NT2/D1 (cell line): ENCODE results near the gene PCDH12.

Source experiments
- DNase-seq: peaks from one replicate; pipeline ENCODE4 v3.0.0-alpha.2; 2011; ENCODE audit warnings: low read depth, low spot score
- H3K27me3 ChIP-seq: 2 replicates; pipeline ENCODE4 v1.6.0; 2011; ENCODE audit warnings: mild to moderate bottlenecking; ENCODE audit not compliant: insufficient read length, insufficient read depth
- H3K36me3 ChIP-seq: 2 replicates; pipeline ENCODE4 v1.6.1; 2011; ENCODE audit warnings: mild to moderate bottlenecking, low read length, mixed read lengths; ENCODE audit not compliant: insufficient read depth, insufficient read length
- H3K4me1 ChIP-seq: 2 replicates; pipeline ENCODE4 v1.5.1; 2011; ENCODE audit not compliant: insufficient read depth, insufficient read length
- H3K4me3 ChIP-seq: 2 replicates; pipeline ENCODE4 v1.5.1; 2011; ENCODE audit warnings: low read depth; ENCODE audit not compliant: insufficient read length
- H3K9ac ChIP-seq: 2 replicates; pipeline ENCODE4 v1.6.0; 2011; ENCODE audit warnings: low read depth; ENCODE audit not compliant: insufficient read length
- H3K9me3 ChIP-seq: 2 replicates; pipeline ENCODE4 v1.5.1; 2011; ENCODE audit warnings: mild to moderate bottlenecking, low read length; ENCODE audit not compliant: insufficient read depth
- SUZ12 ChIP-seq: IDR thresholded peaks from 2 replicates; pipeline ENCODE4 v1.6.1; 2011; ENCODE audit not compliant: insufficient read length, insufficient read depth; ENCODE audit errors: extremely low read depth
- YY1 ChIP-seq: IDR thresholded peaks from 2 replicates; pipeline ENCODE4 v1.6.1; 2011; ENCODE audit not compliant: insufficient read length, insufficient read depth
- ZNF274 ChIP-seq: IDR thresholded peaks from 2 replicates; pipeline ENCODE4 v1.6.1; 2011; ENCODE audit warnings: mild to moderate bottlenecking, low read depth, low read length

PCDH12 gene

GRCh38 chr5:141958113-141958512 is at the start of gene PCDH12:
Gene PCDH12, minus strand, starts transcription at chr5:141958202. Its CDS starts 351 bp downstream, at chr5:141957851.
- TF ChIP-seq ZNF274 (no peak), YY1 (no peak), SUZ12 (no peak)

DNA sequence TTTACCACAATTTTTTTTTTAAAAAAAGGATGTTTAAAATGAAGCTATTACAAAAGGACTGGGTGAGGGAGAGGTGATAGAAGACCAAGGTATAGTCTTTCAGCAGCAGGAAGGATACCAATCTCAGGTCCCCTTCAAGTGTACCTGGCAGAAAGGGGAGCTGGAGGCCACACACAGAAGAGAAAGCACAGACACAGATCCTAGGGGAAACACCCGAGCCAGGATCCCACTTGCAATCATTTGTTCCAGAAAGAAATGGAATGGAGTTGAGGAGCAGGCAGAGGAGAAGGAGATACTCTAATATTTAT is 49.2 kb upstream of the PCDH12 start:
- peaks cover 77% of the 10 kb centered on the region for H3K36me3 ChIP-seq
- no peaks in the 10 kb centered on the region for H3K9me3 ChIP-seq
- H3K27me3 ChIP-seq = no peaks in the 10 kb centered on the region
- TF ChIP-seq ZNF274 (no peak), YY1 (no peak), SUZ12 (no peak)
- no peak overlapping the region for H3K4me3 ChIP-seq
- DNase-seq = no peak
- H3K4me1 ChIP-seq = no peaks in the 10 kb centered on the region
- no peak overlapping the region for H3K9ac ChIP-seq

More at GRCh38 chr5:141958113-141958512, at the start of gene PCDH12:
- H3K27me3 ChIP-seq = no peaks in the 10 kb centered on the region
- DNase-seq = no peak
- H3K4me3 ChIP-seq = no peak within 1 kb of the TSS
- no peaks in the 10 kb centered on the region for H3K9me3 ChIP-seq
- H3K4me1 ChIP-seq = peaks cover 7% of the 10 kb centered on the region
- no peaks in the 10 kb centered on the region for H3K36me3 ChIP-seq
- no peak within 1 kb of the TSS for H3K9ac ChIP-seq

GRCh38 chr5:142006363-142007236 is 48.6 kb upstream of the PCDH12 start:
- TF ChIP-seq YY1 (no peak), SUZ12 (no peak), ZNF274 (no peak)
- Histone ChIP-seq H3K27me3 (no peaks in the 10 kb centered on the region), H3K4me3 (no peak overlapping the region), H3K36me3 (peaks cover 78% of the 10 kb centered on the region), H3K4me1 (no peaks in the 10 kb centered on the region), H3K9me3 (no peaks in the 10 kb centered on the region), H3K9ac (no peak overlapping the region)
- DNase-seq = no peak

GRCh38 chr5:142003266-142003800 is 45.3 kb upstream of the PCDH12 start:
- Histone ChIP-seq H3K9me3 (no peaks in the 10 kb centered on the region), H3K27me3 (no peaks in the 10 kb centered on the region), H3K4me1 (no peaks in the 10 kb centered on the region), H3K9ac (no peak overlapping the region), H3K4me3 (no peak overlapping the region), H3K36me3 (peaks cover 71% of the 10 kb centered on the region)
- TF ChIP-seq ZNF274 (no peak), YY1 (no peak), SUZ12 (no peak)
- no peak for DNase-seq

GRCh38 chr5:142000704-142001484 is 42.9 kb upstream of the PCDH12 start:
- H3K4me3 ChIP-seq = no peak overlapping the region
- peaks cover 52% of the 10 kb centered on the region for H3K36me3 ChIP-seq
- no peaks in the 10 kb centered on the region for H3K9me3 ChIP-seq
- no peaks in the 10 kb centered on the region for H3K4me1 ChIP-seq
- H3K27me3 ChIP-seq = no peaks in the 10 kb centered on the region
- DNase-seq = no peak
- H3K9ac ChIP-seq = no peak overlapping the region
- TF ChIP-seq YY1 (no peak), SUZ12 (no peak), ZNF274 (no peak)

- H3K9me3 ChIP-seq = no peaks in the 10 kb centered on the region
- H3K36me3 ChIP-seq = peaks cover 47% of the 10 kb centered on the region
- no peak for DNase-seq
- no peaks in the 10 kb centered on the region for H3K4me1 ChIP-seq
- no peak overlapping the region for H3K4me3 ChIP-seq
- no peak for TF ChIP-seq ZNF274
- no peak for TF ChIP-seq YY1
- TF ChIP-seq SUZ12 = no peak
- no peak overlapping the region for H3K9ac ChIP-seq
- H3K27me3 ChIP-seq = no peaks in the 10 kb centered on the region
Measured at GRCh38 chr5:142000173-142000572, 42.2 kb upstream of the PCDH12 start.
